NCI-H2196 (cell line): Measurements from ENCODE around the gene FMNL2.
A peak's percentile ranks its signal among the peaks of the same experiment; 100 is the strongest.
"Not testable (repeated sequence)": the region's sequence is repeated elsewhere in the genome, so short reads cannot be mapped to it uniquely, and the experiment has no call there.

Source experiments
- DNase-seq: peaks from one replicate; lab custom pipeline; 2025; ENCODE audit not compliant: unreplicated experiment; lab: John Stamatoyannopoulos, UW

The FMNL2 gene

GRCh38 chr2:152335016-152335725 lies at the start of gene FMNL2:
Gene FMNL2 (plus strand): TSS chr2:152335174.
- DNase-seq = peak; percentile 82

- DNase-seq = no peak
Observed at GRCh38 chr2:152292991-152293390, 42.0 kb upstream of the FMNL2 start.

GRCh38 chr2:152297715-152298114 lies 37.3 kb upstream of the FMNL2 start:
- DNase-seq = no peak

- DNase-seq = no peak
Observed at GRCh38 chr2:152298754-152299153, 36.2 kb upstream of the FMNL2 start.

GRCh38 chr2:152301131-152301530 lies 33.8 kb upstream of the FMNL2 start:
- DNase-seq = no peak

- DNase-seq = no peak
Observed at GRCh38 chr2:152303951-152304350, 31.0 kb upstream of the FMNL2 start.

GRCh38 chr2:152304836-152305235 lies 30.1 kb upstream of the FMNL2 start:
- DNase-seq = no peak

GRCh38 chr2:152307863-152308262 lies 27.1 kb upstream of the FMNL2 start:
- no peak for DNase-seq

GRCh38 chr2:152309352-152310214 lies 25.4 kb upstream of the FMNL2 start:
- no peak for DNase-seq

- no peak for DNase-seq
Observed at GRCh38 chr2:152319822-152320570, 15.0 kb upstream of the FMNL2 start.

- no peak for DNase-seq
Observed at GRCh38 chr2:152320814-152321213, 14.2 kb upstream of the FMNL2 start.

GRCh38 chr2:152322222-152322621 lies 12.8 kb upstream of the FMNL2 start:
- no peak for DNase-seq

- DNase-seq = not testable (repeated sequence)
Observed at GRCh38 chr2:152325126-152325525, 9.8 kb upstream of the FMNL2 start.

GRCh38 chr2:152326710-152327109 lies 8.3 kb upstream of the FMNL2 start:
- no peak for DNase-seq

GRCh38 chr2:152328013-152328412 lies 7.0 kb upstream of the FMNL2 start:
- DNase-seq = no peak

- DNase-seq = no peak
Observed at GRCh38 chr2:152330235-152330866, 4.6 kb upstream of the FMNL2 start.

- no peak for DNase-seq
Observed at GRCh38 chr2:152334701-152335015, 316 bp upstream of the FMNL2 start.

GRCh38 chr2:152335726-152336118 lies 748 bp downstream of the FMNL2 start:
- no peak for DNase-seq

GRCh38 chr2:152336119-152336853 lies 1.3 kb downstream of the FMNL2 start:
- DNase-seq = no peak

- DNase-seq = no peak
Observed at GRCh38 chr2:152336854-152337510, 2.0 kb downstream of the FMNL2 start.
